GM12801 (cell line): ENCODE data around the gene RHOU.

Experiments
- TF ChIP-seq, protein P1 (sequence below): IDR thresholded peaks from one replicate; pipeline ENCODE4 v1.5.1; 2011; ENCODE audit warnings: control low read depth; ENCODE audit not compliant: insufficient read length; ENCODE audit errors: extremely low read depth

The RHOU gene

DNA sequence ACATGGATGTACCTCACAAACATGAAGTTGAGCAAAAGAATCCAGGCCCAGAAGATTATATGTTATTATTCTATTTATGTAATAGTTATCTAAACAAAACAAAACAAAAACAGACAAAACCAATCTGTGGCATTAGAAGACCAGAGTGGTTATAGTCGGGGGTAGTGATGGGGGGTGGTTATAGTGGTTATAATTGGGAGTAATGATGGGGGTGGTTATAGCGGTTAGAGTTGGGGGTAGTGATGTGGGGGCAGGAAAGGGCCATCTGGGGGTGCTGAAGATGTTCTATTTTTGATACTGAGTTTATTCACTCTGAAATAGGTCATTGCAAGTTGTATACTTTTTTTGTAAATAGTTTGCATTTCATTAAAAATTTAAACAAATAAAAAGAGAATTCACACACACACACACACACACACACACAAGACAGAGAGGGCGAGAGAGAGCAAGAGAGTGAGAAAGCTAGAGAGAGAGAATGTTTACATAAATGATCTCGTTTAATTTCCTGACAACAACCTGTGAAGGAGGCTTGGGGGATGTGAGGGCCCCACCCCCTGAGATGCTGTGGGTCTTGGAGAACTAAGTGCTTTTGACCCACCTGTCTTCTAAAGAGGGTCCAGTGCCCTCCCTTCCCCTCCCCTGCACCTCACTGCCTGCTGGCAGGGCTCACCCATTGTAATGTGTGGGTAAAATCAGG, 37.4 kb downstream of the RHOU start:
- TF ChIP-seq, protein P1, sequence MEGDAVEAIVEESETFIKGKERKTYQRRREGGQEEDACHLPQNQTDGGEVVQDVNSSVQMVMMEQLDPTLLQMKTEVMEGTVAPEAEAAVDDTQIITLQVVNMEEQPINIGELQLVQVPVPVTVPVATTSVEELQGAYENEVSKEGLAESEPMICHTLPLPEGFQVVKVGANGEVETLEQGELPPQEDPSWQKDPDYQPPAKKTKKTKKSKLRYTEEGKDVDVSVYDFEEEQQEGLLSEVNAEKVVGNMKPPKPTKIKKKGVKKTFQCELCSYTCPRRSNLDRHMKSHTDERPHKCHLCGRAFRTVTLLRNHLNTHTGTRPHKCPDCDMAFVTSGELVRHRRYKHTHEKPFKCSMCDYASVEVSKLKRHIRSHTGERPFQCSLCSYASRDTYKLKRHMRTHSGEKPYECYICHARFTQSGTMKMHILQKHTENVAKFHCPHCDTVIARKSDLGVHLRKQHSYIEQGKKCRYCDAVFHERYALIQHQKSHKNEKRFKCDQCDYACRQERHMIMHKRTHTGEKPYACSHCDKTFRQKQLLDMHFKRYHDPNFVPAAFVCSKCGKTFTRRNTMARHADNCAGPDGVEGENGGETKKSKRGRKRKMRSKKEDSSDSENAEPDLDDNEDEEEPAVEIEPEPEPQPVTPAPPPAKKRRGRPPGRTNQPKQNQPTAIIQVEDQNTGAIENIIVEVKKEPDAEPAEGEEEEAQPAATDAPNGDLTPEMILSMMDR, result no peak

DNA sequence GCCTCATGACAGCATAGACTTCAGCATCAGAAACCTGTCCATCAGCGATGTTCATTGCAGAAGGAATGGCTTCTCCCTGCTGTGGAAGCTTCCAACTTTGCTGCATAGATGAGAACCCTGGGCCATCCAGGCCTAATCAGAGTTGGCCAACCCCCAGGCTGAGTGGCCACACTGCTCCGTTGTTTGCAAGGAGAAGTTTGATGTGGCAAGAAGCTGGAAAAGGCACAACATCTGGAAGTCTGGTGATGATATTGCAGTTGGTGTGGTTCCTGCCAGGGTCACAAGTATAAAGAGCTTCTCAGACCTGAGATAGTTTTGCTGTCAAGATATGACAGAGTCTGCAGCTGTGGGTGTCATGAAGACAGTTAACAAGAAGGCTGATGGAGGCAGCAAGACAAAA, 41.2 kb downstream of the RHOU start:
- TF ChIP-seq, protein P1, result no peak

GRCh38 chr1:228777236-228777635, 42.0 kb downstream of the RHOU start:
- TF ChIP-seq, protein P1, result no peak

- TF ChIP-seq, protein P1, result no peak
These were observed 42.7 kb downstream of the RHOU start for GRCh38 chr1:228778026-228778425.

DNA sequence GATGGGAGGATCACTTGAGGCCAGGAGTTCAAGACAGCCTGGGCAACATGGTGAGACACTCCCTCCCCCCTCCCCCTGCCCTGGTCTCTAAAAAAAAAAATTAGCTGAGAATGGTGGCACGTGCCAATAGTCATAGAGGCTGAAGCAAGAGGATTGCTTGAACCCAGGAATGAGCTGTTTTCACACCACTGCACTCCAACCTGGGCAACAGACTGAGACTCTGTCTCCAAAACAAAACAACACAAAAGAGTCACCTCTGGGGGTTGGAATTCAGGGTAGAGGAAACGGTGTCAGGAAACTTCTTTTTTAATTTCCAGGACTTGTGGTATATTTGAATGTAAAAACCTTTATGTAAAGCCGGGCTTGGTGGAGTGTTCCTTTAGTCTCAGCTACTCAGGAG, 43.2 kb downstream of the RHOU start:
- TF ChIP-seq, protein P1, result no peak

DNA sequence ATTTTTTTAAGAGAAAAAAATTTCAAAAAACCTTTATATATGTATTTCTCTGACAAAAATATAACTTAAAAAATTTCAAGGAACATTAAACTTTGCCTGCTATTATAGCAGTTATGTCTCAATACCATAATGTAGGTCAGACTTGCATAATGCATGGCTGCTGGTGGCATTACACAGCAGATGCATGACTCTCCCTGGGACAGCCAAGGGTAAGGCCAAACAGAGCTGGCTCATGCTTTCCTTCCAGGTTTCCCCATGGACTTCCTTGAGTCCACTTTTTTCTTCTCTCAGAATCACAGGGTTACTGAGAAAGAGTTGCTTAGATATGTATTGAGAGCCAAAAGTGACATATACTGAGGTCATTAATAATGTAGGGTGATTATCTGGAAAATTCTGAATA, 43.7 kb downstream of the RHOU start:
- TF ChIP-seq, protein P1, result no peak

DNA sequence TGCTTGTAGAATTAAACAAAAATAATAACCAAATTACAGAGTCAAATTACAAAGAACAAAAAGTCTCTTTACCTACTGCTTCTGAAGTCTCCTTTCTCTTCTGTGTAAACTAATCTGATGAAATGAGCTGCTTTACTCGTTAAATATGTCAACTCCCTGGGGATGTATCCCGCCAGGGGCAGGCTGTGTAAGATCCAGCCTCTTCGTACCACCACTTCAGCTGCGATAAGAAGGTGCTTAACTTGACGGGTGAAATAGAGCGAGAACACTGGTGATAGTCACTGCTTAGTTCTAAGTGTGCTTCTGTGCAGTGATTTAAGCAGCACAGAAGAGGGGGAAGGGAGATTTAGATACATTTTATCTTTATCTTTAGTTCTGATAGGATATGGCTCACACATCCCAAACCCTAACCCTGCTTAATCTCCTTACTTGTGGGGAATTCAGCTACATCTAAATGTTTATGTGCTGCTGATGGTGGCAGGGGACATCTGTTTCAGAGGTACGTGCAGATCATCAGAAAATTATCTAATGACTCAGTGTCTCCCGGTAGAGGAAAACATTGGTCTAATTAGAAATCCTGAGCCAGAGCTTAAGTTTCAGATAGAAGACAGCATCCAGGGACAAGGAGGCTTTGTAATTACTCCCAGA, 46.0 kb downstream of the RHOU start:
- TF ChIP-seq, protein P1, result no peak
